B cell (primary cell): ENCODE results near the gene SYCP2. TPM values are rescaled to one million over a fixed set of nuclear protein-coding genes. Genes with fewer than 3 reads are reported as not detected.

ENCODE experiments used
- ATAC-seq: fragments of 200-7000 bp; cut with Tn5 transposase; one replicate; pipeline ENCODE4 v1.10.0; 2021; ENCODE audit warnings: low read depth, mild to moderate bottlenecking, moderate number of reproducible peaks, moderate library complexity
- CTCF ChIA-PET: fragments of 350-600 bp; sonication (Branson Sonifier 250); formaldehyde crosslinking; loops from one replicate; lab custom pipeline; 2021; ENCODE audit warnings: antibody characterized with exemption, inconsistent platforms; lab: Charles Lee
- POLR2A ChIA-PET: fragments of 350-600 bp; sonication (Branson Sonifier 250); formaldehyde crosslinking; loops from one replicate; lab custom pipeline; 2021; ENCODE audit warnings: antibody characterized with exemption; lab: Charles Lee
- DNase-seq: peaks from one replicate; pipeline ENCODE4 v3.0.0; 2013
- H2AFZ ChIP-seq: 2 replicates; pipeline ENCODE4 v1.6.1; 2012; ENCODE audit warnings: mild to moderate bottlenecking, low read depth, low read length; ENCODE audit not compliant: insufficient read depth, poor library complexity, severe bottlenecking
- H3K27ac ChIP-seq, 2 donors: 1 replicate in 1 of 2; 2 replicates in 1 of 2; pipeline ENCODE4 v1.5.1; 2012 to 2013; ENCODE audit warnings: low read length in 2 of 2, mild to moderate bottlenecking in 2 of 2, moderate library complexity in 1 of 2
- H3K27me3 ChIP-seq, 4 experiments: fragments of 200-600 bp in 1 of 4; sonication (generic) in 1 of 4; replicated peaks in 1 of 4; 1 replicate in 2 of 4; 2 replicates in 2 of 4; pipeline versions ENCODE4 v1.6.1 to v1.7.0; 2013 to 2016; ENCODE audit warnings: low read length in 3 of 4, mild to moderate bottlenecking in 2 of 4, mixed read lengths in 1 of 4, moderate library complexity in 1 of 4; ENCODE audit not compliant: insufficient read depth in 4 of 4, control insufficient read depth in 3 of 4; ENCODE audit errors: control extremely low read depth in 1 of 4
- H3K36me3 ChIP-seq, 2 experiments: replicated peaks in 1 of 2; 1 replicate in 1 of 2; 2 replicates in 1 of 2; pipeline versions ENCODE4 v1.6.1 to v1.7.1; 2013; ENCODE audit warnings: low read length in 1 of 2; ENCODE audit not compliant: insufficient read depth in 2 of 2, control insufficient read depth in 1 of 2; ENCODE audit errors: control extremely low read depth in 1 of 2, extremely low read depth in 1 of 2
- H3K4me1 ChIP-seq, 2 donors: fragments of 200-600 bp in 1 of 2; sonication (generic) in 1 of 2; 1 replicate in 1 of 2; 2 replicates in 1 of 2; pipeline versions ENCODE4 v1.5.1 to v1.6.1; 2013 to 2017; ENCODE audit warnings: low read length in 2 of 2; ENCODE audit not compliant: control insufficient read depth in 2 of 2, insufficient read depth in 2 of 2
- H3K4me2 ChIP-seq: replicated peaks from 2 replicates; pipeline ENCODE3; 2012; ENCODE audit warnings: mild to moderate bottlenecking, low read depth, low read length; ENCODE audit not compliant: poor library complexity, severe bottlenecking
- H3K4me3 ChIP-seq, 5 experiments: fragments of 200-600 bp in 1 of 5; sonication (generic) in 1 of 5; 1 replicate in 3 of 5; 2 replicates in 2 of 5; pipeline versions ENCODE4 v1.5.1 to v1.7.0; 2011 to 2016; ENCODE audit warnings: low read length in 4 of 5, mild to moderate bottlenecking in 4 of 5, low read depth in 2 of 5, control low read depth in 1 of 5, moderate library complexity in 1 of 5; ENCODE audit not compliant: insufficient read depth in 1 of 5; ENCODE audit errors: control extremely low read depth in 1 of 5, extremely low read depth in 1 of 5
- H3K79me2 ChIP-seq: fragments of 200-600 bp; sonication (generic); one replicate; pipeline ENCODE4 v1.6.0; 2016; ENCODE audit warnings: low read length; ENCODE audit not compliant: control insufficient read depth, insufficient read depth
- H3K9ac ChIP-seq: fragments of 200-600 bp; sonication (generic); 2 replicates; pipeline ENCODE4 v1.6.1; 2017; ENCODE audit warnings: mild to moderate bottlenecking, low read length, moderate library complexity
- H3K9me3 ChIP-seq, 3 donors: one replicate each; pipeline versions ENCODE4 v1.6.1 to v1.7.1; 2013; ENCODE audit warnings: low read length in 2 of 3; ENCODE audit not compliant: control insufficient read depth in 2 of 3, insufficient read depth in 1 of 3; ENCODE audit errors: control extremely low read depth in 1 of 3
- H4K20me1 ChIP-seq: 2 replicates; pipeline ENCODE4 v1.6.0; 2012; ENCODE audit warnings: mild to moderate bottlenecking, low read length; ENCODE audit not compliant: insufficient read depth, control insufficient read depth, poor library complexity, severe bottlenecking
- H3K27ac Mint-ChIP-seq: one replicate; pipeline ENCODE4 v1.8.0; 2021; ENCODE audit warnings: mixed read lengths
- H3K27me3 Mint-ChIP-seq: one replicate; pipeline ENCODE4 v1.8.0; 2021; ENCODE audit warnings: mixed read lengths
- H3K4me1 Mint-ChIP-seq: one replicate; pipeline ENCODE4 v1.8.0; 2021; ENCODE audit warnings: mixed read lengths
- H3K4me3 Mint-ChIP-seq: one replicate; pipeline ENCODE4 v1.8.0; 2021; ENCODE audit warnings: mixed read lengths
- H3K9me3 Mint-ChIP-seq: one replicate; pipeline ENCODE4 v1.8.0; 2022; ENCODE audit warnings: mixed read lengths; ENCODE audit not compliant: insufficient read depth
- CTCF ChIP-seq: fragments of 200-600 bp; IDR thresholded peaks from one replicate; pipeline ENCODE4 v1.8.0; 2022; ENCODE audit warnings: antibody characterized with exemption, mild to moderate bottlenecking
- EZH2 ChIP-seq: IDR thresholded peaks from 2 replicates; pipeline ENCODE4 v1.6.1; 2012; ENCODE audit warnings: borderline replicate concordance, low read depth, mild to moderate bottlenecking, moderate library complexity, low read length; ENCODE audit not compliant: insufficient read depth, poor library complexity, severe bottlenecking
- WGBS: methylation state at CpG from one replicate; pipeline ENCODE4 v1.1.5; 2013; ENCODE audit warnings: missing lambda C conversion rate; ENCODE audit not compliant: insufficient coverage; 5-methylcytosine and 5-hydroxymethylcytosine counted together
- intact Hi-C: fragments of 100-400 bp; cut with micrococcal nuclease; formaldehyde crosslinking; loops from one replicate; pipeline ENCODE4 v1.10.0; 2022
- polyA plus RNA-seq: library from polyadenylated mRNA; depleted of rRNA; stranded (reverse); fragments of >200 nt; gene quantifications from 2 replicates; pipeline ENCODE4 v1.2.3, GENCODE V29; 2012
- total RNA-seq, 2 donors: library from RNA; stranded (reverse); fragments of 120-200 nt in 1 of 2; gene quantifications; 1 replicate in 1 of 2; 2 replicates in 1 of 2; pipeline versions ENCODE4 v1.2.3 to v1.2.4, GENCODE V29; 2013 to 2022

SYCP2 gene
- total and polyA plus RNA-seq, 2 donors (not counting 1 experiment from before 2014, with no cell fraction given) = 0.98 to 4.5 TPM

- POLR2A ChIA-PET = no interaction called here
- CTCF ChIA-PET = no interaction called here
- Histone ChIP-seq H3K4me3 (no peak overlapping the region), H3K79me2 (no peaks in the 10 kb centered on the region), H3K4me1 (no peaks in the 10 kb centered on the region), H3K9ac (no peak overlapping the region), H3K27ac (no peak overlapping the region), H4K20me1 (no peaks in the 10 kb centered on the region), H3K9me3 (no peaks in the 10 kb centered on the region), H2AFZ (no peak overlapping the region), H3K27me3 (peaks cover 0 to 7% (median 3%) of the 10 kb centered on the region in 4 experiments), H3K36me3 (no peaks in the 10 kb centered on the region), H3K4me2 (no peak overlapping the region)
- Mint-ChIP-seq H3K4me3 (no peak overlapping the region), H3K4me1 (no peaks in the 10 kb centered on the region), H3K27ac (no peak overlapping the region), H3K9me3 (no peaks in the 10 kb centered on the region), H3K27me3 (peaks cover 34% of the 10 kb centered on the region)
- intact Hi-C loops = no loop called here
- TF ChIP-seq CTCF (no peak), EZH2 (no peak)
- DNase-seq = no peak
- WGBS = 82% methylated on average over 4 of the region's 5 CpGs
- ATAC-seq = no peak
Measured at GRCh38 chr20:59839400-59839799, 94.0 kb downstream of the SYCP2 start.

- H3K27me3 Mint-ChIP-seq = peaks cover 42% of the 10 kb centered on the region
- 100% methylated on average over 3 of the region's 4 CpGs for WGBS
- H3K4me1 ChIP-seq = no peaks in the 10 kb centered on the region
Measured at GRCh38 chr20:59837623-59838394, 95.6 kb downstream of the SYCP2 start.

More at GRCh38 chr20:59837623-59838394, 95.6 kb downstream of the SYCP2 start:
- H3K36me3 ChIP-seq = no peaks in the 10 kb centered on the region
- no peak overlapping the region for H2AFZ ChIP-seq
- H3K9ac ChIP-seq = no peak overlapping the region
- no peak overlapping the region for H3K27ac ChIP-seq
- H3K9me3 ChIP-seq = no peaks in the 10 kb centered on the region
- ATAC-seq (no peak), DNase-seq (no peak)
- no peak overlapping the region for H3K4me3 ChIP-seq
- intact Hi-C loops = no loop called here
- POLR2A ChIA-PET = no interaction called here
- CTCF ChIA-PET = no interaction called here
- no peak overlapping the region for H3K4me2 ChIP-seq
- peaks cover 0 to 7% (median 3%) of the 10 kb centered on the region in 4 experiments for H3K27me3 ChIP-seq
- no peaks in the 10 kb centered on the region for H4K20me1 ChIP-seq
- no peak overlapping the region for H3K4me3 Mint-ChIP-seq
- no peaks in the 10 kb centered on the region for H3K79me2 ChIP-seq
- H3K27ac Mint-ChIP-seq = no peak overlapping the region
- H3K9me3 Mint-ChIP-seq = no peaks in the 10 kb centered on the region
- TF ChIP-seq EZH2 (no peak), CTCF (no peak)
- no peaks in the 10 kb centered on the region for H3K4me1 Mint-ChIP-seq
